NB4 (cell line): ENCODE data around the gene WNT6.

ENCODE experiments used
- DNase-seq: peaks from one replicate; pipeline ENCODE4 v3.0.0; 2010; ENCODE audit warnings: low read depth
- H3K4me3 ChIP-seq: one replicate; pipeline ENCODE4 v1.5.1; 2011; ENCODE audit warnings: mild to moderate bottlenecking, low read depth, low read length, moderate library complexity
- CTCF ChIP-seq: IDR thresholded peaks from one replicate; pipeline ENCODE4 v1.5.1; 2012; ENCODE audit warnings: low read depth, low read length
- MAX ChIP-seq: IDR thresholded peaks from 2 replicates; pipeline ENCODE4 v1.6.1; 2011; ENCODE audit warnings: low read depth, low read length
- MYC ChIP-seq: IDR thresholded peaks from 2 replicates; pipeline ENCODE4 v1.6.1; 2011; ENCODE audit warnings: low read depth, low read length
- POLR2A ChIP-seq: IDR thresholded peaks from 2 replicates; pipeline ENCODE4 v1.6.1; 2011; ENCODE audit warnings: mild to moderate bottlenecking; ENCODE audit not compliant: insufficient read length; ENCODE audit errors: extremely low read depth

Gene WNT6

DNA sequence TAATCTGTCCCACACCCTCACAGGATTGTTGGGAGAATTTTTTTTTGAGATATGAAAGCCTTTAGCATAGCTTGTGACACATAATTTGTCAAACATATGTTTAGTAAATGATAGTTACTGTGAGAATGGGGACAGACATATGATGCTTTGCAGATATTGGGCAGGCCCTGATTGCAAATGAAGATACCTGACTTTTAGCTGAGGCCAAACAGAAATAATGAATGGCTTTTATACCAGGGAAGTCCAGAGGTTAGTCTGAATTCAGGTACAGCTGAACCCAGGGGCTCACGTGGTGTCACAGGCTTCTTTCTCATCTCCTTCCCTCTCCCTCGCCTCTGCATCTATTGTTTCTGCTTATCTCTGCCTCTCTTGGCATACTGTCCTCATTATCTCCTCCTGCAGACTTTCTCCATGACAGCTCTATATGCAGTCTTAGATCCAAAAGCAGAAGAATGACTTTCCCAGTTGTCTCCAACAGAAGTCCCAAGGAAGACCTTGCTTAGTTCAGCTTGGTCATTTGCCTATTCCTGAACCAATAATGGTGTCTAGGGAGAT lies 16.2 kb downstream of the WNT6 start:
- TF ChIP-seq POLR2A (no peak), CTCF (no peak), MAX (no peak), MYC (no peak)
- H3K4me3 ChIP-seq, result no peak overlapping the region
- DNase-seq, result no peak

DNA sequence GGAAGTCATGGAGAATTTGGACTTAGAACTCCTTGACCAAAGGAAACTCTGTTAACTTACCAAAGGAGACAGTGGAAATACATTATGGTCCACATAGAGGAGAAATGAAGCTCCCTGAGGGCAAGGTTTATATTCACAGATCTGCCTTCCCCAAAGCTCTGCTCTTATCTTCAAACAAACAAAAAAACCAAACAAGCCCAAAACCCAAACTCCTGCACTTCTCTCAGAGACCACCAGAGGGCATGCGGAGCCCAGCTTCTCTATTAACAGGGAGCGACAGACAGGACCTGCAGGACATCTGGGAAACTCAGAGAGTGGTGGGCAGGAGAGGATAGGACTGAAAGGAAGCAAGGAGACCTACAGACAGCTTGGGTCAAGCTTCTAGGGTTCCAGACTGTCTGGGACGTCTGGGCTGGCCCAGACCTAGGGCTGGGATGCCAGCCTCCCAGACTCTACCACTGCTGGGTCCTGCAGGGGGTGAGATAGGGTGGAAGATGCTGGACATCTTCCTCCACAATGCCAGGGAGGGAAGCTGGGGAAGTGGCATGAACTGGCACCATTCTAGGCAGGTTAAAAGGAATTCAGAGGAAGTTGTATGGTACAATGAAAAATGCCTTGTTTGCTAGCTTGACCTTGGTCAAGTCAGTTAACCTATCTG lies 17.1 kb downstream of the WNT6 start:
- DNase-seq, result peak; percentile 74
- TF ChIP-seq MAX (no peak), MYC (no peak), CTCF (peak; percentile 97)
- no peak overlapping the region for H3K4me3 ChIP-seq

DNA sequence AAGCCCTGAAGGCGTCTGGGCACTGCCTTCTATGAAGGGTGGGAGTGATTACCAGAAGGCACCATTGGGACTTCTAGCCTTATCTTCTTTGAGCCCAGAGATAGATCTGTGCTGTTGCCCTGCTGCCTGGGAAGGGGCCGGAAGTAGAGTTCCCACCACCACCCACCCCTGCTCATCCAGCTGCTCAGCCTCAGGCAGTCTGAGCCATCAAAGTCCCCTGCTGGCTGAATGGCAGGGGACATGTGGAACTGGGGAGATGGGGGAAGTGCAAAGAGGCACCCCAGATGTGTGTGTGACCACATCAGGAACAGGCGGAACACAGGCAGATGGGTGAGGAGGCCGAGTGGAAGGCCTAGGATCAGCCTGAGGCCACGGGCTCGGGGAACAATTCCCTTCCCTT lies 17.7 kb downstream of the WNT6 start:
- DNase-seq, result no peak
- no peak overlapping the region for H3K4me3 ChIP-seq
- TF ChIP-seq MAX (no peak), MYC (no peak), POLR2A (no peak), CTCF (no peak)

- TF ChIP-seq MYC, result no peak
- DNase-seq, result no peak
- no peak overlapping the region for H3K4me3 ChIP-seq
Observed at GRCh38 chr2:218877891-218878290, 18.3 kb downstream of the WNT6 start.

DNA sequence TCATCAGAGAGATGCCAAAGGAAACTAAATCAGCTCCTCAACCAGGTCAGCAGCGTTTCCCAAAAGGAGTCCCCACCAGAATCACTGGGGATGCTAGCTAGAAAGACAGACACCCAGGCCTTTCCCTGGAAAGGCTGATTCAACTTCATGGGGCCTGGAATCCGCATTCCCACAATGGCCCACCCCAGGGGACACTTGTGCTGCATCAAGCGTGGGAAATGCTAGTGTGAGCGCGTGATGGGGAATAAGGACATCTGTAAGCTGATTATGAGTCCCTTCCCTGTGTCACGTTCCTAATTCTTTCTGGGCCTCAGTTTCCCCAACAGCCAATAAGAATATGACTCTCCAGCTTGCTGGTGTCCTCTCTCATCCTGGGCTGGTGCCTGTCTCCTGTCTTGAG lies 18.9 kb downstream of the WNT6 start:
- no peak overlapping the region for H3K4me3 ChIP-seq
- no peak for DNase-seq

More for the DNA sequence above, 18.9 kb downstream of the WNT6 start:
- TF ChIP-seq POLR2A (no peak), MAX (no peak), MYC (no peak), CTCF (no peak)
